CD8-positive, alpha-beta memory T cell (primary cell): Measurements from ENCODE around the gene AKTIP. TPM values are rescaled to one million over a fixed set of nuclear protein-coding genes. Genes with fewer than 3 reads are reported as not detected.

Experiments
- CTCF ChIA-PET: fragments of 350-600 bp; sonication (Branson Sonifier 250); formaldehyde crosslinking; loops from one replicate; lab custom pipeline; 2021; ENCODE audit warnings: antibody characterized with exemption; lab: Charles Lee
- POLR2A ChIA-PET: fragments of 350-600 bp; sonication (Branson Sonifier 250); formaldehyde crosslinking; loops from one replicate; lab custom pipeline; 2021; ENCODE audit warnings: antibody characterized with exemption; lab: Charles Lee
- DNase-seq, 5 donors: peaks; one replicate each; pipeline versions ENCODE4 v3.0.0 to v3.0.0-alpha.2; 2020 to 2022; ENCODE audit warnings: mixed read lengths in 1 of 5
- H3K27ac ChIP-seq: one replicate; pipeline ENCODE4 v1.7.0; 2013; ENCODE audit warnings: low read depth, mild to moderate bottlenecking, low read length, moderate library complexity
- H3K27me3 ChIP-seq: 2 replicates; pipeline ENCODE4 v1.7.0; 2013; ENCODE audit warnings: low read length, mild to moderate bottlenecking; ENCODE audit not compliant: insufficient read depth, poor library complexity, severe bottlenecking
- H3K36me3 ChIP-seq: 2 replicates; pipeline ENCODE4 v1.7.0; 2013; ENCODE audit warnings: mild to moderate bottlenecking, low read length, moderate library complexity; ENCODE audit not compliant: insufficient read depth
- H3K4me1 ChIP-seq: 2 replicates; pipeline ENCODE4 v1.7.0; 2013; ENCODE audit warnings: mild to moderate bottlenecking, low read length, moderate library complexity; ENCODE audit not compliant: insufficient read depth
- H3K4me3 ChIP-seq: 2 replicates; pipeline ENCODE4 v1.7.0; 2013; ENCODE audit warnings: mild to moderate bottlenecking, low read length
- H3K9me3 ChIP-seq: 2 replicates; pipeline ENCODE4 v1.7.0; 2013; ENCODE audit warnings: mild to moderate bottlenecking, low read length
- H3K27ac Mint-ChIP-seq, 8 donors: one replicate each; pipeline ENCODE4 v1.8.0; 2020 to 2021; ENCODE audit warnings: mixed read lengths in 8 of 8, mild to moderate bottlenecking in 6 of 8, inconsistent platforms in 3 of 8, moderate library complexity in 3 of 8
- H3K27me3 Mint-ChIP-seq, 2 donors: one replicate each; pipeline ENCODE4 v1.8.0; 2020 to 2021; ENCODE audit warnings: mixed read lengths in 2 of 2, mild to moderate bottlenecking in 1 of 2, moderate library complexity in 1 of 2
- H3K36me3 Mint-ChIP-seq, 3 donors: one replicate each; pipeline ENCODE4 v1.8.0; 2020 to 2021; ENCODE audit warnings: mixed read lengths in 3 of 3, inconsistent platforms in 1 of 3, mild to moderate bottlenecking in 1 of 3
- H3K4me1 Mint-ChIP-seq, 3 donors: one replicate each; pipeline ENCODE4 v1.8.0; 2020 to 2021; ENCODE audit warnings: mixed read lengths in 3 of 3, inconsistent platforms in 1 of 3, mild to moderate bottlenecking in 1 of 3
- H3K4me3 Mint-ChIP-seq, 7 donors: one replicate each; pipeline ENCODE4 v1.8.0; 2020 to 2021; ENCODE audit warnings: mixed read lengths in 7 of 7, mild to moderate bottlenecking in 6 of 7, moderate library complexity in 4 of 7, inconsistent platforms in 2 of 7
- H3K9me3 Mint-ChIP-seq, 5 donors: one replicate each; pipeline ENCODE4 v1.8.0; 2020 to 2022; ENCODE audit warnings: mixed read lengths in 5 of 5, mild to moderate bottlenecking in 3 of 5, moderate library complexity in 2 of 5, inconsistent platforms in 1 of 5
- polyA plus RNA-seq: library from polyadenylated mRNA; unstranded; fragments of 300-500 nt; fragmentation: Illumina TruSeq; gene quantifications from one replicate; pipeline ENCODE4 v1.2.3, GENCODE V29; 2021
- total RNA-seq, 2 experiments: library from RNA; stranded (reverse); gene quantifications; one replicate each; pipeline ENCODE4 v1.2.3, GENCODE V29; 2021

Gene AKTIP
- total and polyA plus RNA-seq, 3 experiments from 2014 or later = 30.0 to 55.6 (median 31.5) TPM

DNA sequence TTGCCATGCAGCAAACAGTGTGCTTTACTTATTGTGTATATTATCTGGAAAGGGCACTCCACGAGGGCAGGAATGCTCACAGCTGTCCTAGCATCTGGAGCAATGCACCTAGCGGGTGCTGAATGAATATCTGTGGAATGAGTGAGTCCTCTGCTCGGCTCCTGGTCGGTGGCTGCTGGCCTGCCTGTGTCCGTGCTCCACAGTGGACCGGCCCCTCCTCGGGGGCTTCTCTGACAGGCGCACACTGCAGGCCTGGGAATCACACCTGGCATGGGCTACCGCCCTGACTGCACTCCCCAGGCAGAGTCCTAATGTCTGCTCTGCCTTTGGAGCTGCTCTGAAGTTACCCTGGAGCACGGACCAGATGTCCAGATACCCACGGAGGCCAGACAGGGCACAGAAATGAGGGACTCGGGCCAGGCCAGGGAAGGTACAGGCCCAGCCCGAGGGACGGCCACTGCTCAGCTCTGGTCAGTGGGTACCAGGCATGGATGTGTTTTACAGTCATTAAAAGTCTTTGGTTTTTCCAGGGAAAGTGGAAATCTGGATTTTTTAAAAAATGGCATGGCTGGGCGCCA lies 21.1 kb upstream of the AKTIP start:
- H3K4me3 ChIP-seq = no peak overlapping the region
- Mint-ChIP-seq H3K36me3 (peaks cover 0 to 1% (median 0%) of the 10 kb centered on the region in 3 donors), H3K4me1 (peaks cover 12 to 23% (median 16%) of the 10 kb centered on the region in 3 donors), H3K4me3 (no peak overlapping the region), H3K9me3 (no peaks in the 10 kb centered on the region), H3K27me3 (peaks cover 0 to 1% of the 10 kb centered on the region in 2 donors), H3K27ac (no peak overlapping the region)
- ChIA-PET POLR2A (no interaction called here), CTCF (no interaction called here)
- no peak for DNase-seq
- H3K36me3 ChIP-seq = no peaks in the 10 kb centered on the region
- no peaks in the 10 kb centered on the region for H3K27me3 ChIP-seq
- peaks cover 11% of the 10 kb centered on the region for H3K4me1 ChIP-seq
- H3K27ac ChIP-seq = no peak overlapping the region
- H3K9me3 ChIP-seq = no peaks in the 10 kb centered on the region

DNA sequence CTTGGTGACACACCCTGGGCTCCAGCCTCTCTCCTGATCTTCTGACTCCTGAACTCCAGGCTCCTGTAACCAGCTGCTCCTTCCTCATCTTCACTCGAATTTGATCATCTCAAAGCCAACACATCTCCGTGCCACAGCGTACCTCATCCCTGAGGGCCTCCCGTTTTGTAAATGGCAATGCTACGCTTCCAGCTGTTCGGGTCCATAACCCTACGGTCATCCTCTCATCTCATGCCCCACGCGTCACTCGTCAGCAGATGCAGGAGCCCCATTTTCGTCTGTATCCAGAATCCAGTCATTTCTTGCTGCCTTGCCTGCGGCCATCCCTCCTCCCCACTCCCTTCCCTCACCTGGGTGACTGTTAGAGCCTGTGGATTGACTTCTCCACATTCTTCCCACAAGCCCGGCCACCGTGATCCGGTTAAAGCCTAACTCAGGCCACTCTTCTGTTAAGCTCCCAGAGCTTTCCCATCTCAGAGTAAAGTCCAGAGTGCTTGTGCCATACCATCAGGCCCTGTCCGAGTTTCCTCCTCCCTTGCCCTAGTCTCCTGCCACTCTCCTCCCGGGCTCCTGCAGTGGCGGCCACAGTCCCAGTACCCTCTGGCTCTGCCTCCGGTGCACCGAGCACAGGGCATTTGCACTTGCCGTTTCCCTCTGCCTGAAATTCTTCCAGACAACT lies 20.3 kb upstream of the AKTIP start:
- no peak overlapping the region for H3K4me3 ChIP-seq
- H3K27ac Mint-ChIP-seq = peak overlapping the region in 2 of 8 donors; percentile 35 to 41
- no peak for DNase-seq
- H3K4me1 Mint-ChIP-seq = peaks cover 20 to 31% (median 24%) of the 10 kb centered on the region in 3 donors
- peaks cover 17% of the 10 kb centered on the region for H3K4me1 ChIP-seq
- H3K9me3 ChIP-seq = no peaks in the 10 kb centered on the region
- H3K27me3 Mint-ChIP-seq = peaks cover 0 to 3% of the 10 kb centered on the region in 2 donors
- peaks cover 0 to 2% (median 0%) of the 10 kb centered on the region in 5 donors for H3K9me3 Mint-ChIP-seq
- H3K36me3 ChIP-seq = no peaks in the 10 kb centered on the region
- H3K4me3 Mint-ChIP-seq = no peak overlapping the region
- ChIA-PET POLR2A (no interaction called here), CTCF (no interaction called here)
- H3K27me3 ChIP-seq = no peaks in the 10 kb centered on the region
- H3K27ac ChIP-seq = no peak overlapping the region
- H3K36me3 Mint-ChIP-seq = peaks cover 0 to 1% (median 0%) of the 10 kb centered on the region in 3 donors

DNA sequence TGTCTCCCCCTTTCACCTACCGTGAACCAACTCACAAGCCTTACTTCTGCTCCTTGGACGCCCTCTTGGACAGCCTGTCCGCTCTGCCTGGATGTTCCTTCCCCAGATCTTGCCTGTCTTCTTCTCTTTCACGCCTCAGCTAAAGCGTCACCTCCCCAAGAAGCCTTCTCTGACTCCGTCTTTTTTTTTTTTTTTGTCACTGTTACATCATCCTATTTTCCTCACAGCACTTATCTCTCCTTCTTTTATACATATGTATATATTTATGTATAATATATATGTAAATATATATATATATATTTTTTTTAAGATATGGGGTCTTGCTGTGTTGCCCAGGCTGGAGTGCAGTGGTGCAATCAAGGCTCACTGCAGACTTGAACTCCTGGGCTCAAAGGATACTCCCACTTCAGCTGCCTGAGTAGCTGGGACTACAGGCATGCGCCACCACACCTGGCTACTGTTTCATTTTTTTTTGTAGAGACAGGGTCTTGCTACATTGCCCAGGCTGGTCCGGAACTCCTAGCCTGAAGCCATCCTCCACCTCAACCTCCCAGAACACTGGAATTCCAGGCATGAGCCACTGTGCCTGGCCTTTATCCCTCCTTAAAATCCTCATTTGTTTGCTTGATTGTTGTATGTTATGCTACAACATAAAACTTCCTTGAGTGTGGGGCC lies 16.5 kb upstream of the AKTIP start:
- peak overlapping the region; percentile 76 for H3K4me3 ChIP-seq
- H3K4me3 Mint-ChIP-seq = peak overlapping the region; percentile 82 to 93 (median 85)
- H3K27ac Mint-ChIP-seq = peak overlapping the region; percentile 84 to 99 (median 96)
- peaks cover 53 to 61% (median 53%) of the 10 kb centered on the region in 3 donors for H3K4me1 Mint-ChIP-seq
- peaks cover 0 to 3% of the 10 kb centered on the region in 2 donors for H3K27me3 Mint-ChIP-seq
- DNase-seq = no peak
- H3K36me3 Mint-ChIP-seq = peaks cover 0 to 4% (median 0%) of the 10 kb centered on the region in 3 donors
- H3K4me1 ChIP-seq = peaks cover 43% of the 10 kb centered on the region
- POLR2A ChIA-PET = interaction anchor here (0.7 to 1.4 kb wide), 6 partner anchors 16 to 86 kb away, joined by 3 to 7 read pairs (median 4); partner anchors contain the start of genes AKTIP and RBL2
- H3K27ac ChIP-seq = peak overlapping the region; percentile 62
- H3K27me3 ChIP-seq = no peaks in the 10 kb centered on the region
- H3K9me3 Mint-ChIP-seq = peaks cover 0 to 2% (median 0%) of the 10 kb centered on the region in 5 donors
- no peaks in the 10 kb centered on the region for H3K9me3 ChIP-seq
- H3K36me3 ChIP-seq = no peaks in the 10 kb centered on the region
- CTCF ChIA-PET = interaction anchor here (1.0 to 1.3 kb wide), 2 partner anchors 18 to 146 kb away, joined by 3 to 4 read pairs; no protein-coding TSS in a partner anchor

DNA sequence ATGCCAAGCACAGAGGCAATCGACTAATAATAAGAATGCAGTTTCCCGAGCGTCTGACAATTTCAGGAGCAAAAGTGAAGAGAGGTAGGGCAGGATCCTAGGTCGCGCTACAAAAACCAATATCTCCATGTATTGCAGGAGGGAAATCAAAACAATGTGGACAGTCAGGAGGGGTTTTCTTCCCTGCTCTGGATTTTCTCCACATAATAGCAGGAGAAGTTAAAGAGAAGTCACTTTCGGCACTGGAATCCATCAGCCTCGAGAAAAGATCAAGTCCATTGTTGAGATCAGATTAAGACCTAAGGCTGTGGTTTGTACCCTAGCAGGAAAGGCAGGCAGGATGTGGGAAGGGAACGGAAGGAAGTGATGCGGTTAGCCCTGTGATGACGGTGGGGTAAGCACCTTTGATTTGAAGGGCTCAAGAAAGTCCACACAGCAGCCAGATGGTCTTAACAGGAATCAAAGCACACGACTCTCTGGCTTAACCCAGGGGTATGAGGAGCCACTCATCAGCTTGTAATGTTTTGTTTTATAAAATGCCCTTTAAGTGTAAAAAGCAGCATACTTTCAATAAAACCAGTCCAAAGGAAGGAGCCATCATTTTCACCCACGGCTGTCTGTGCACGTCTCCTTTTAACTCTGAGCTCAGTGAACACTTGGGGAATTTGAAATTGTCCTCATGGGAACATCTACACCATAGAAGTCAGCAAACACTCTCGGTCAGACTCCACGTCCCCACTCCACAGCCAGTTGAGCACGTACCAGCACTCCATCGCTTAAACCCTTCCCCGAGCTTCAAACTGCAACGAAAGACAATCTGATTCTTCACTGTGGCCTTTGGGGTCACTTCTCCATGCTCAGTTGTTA lies 15.8 kb upstream of the AKTIP start:
- peak; percentile 60 to 88 (median 83) for DNase-seq
- H3K27ac ChIP-seq = peak overlapping the region; percentile 62
- Mint-ChIP-seq H3K36me3 (peaks cover 0 to 4% (median 0%) of the 10 kb centered on the region in 3 donors), H3K27ac (peak overlapping the region; percentile 84 to 99 (median 96)), H3K4me3 (peak overlapping the region; percentile 82 to 93 (median 85)), H3K9me3 (peaks cover 0 to 2% (median 0%) of the 10 kb centered on the region in 5 donors), H3K27me3 (peaks cover 0 to 2% of the 10 kb centered on the region in 2 donors), H3K4me1 (peaks cover 59 to 68% (median 61%) of the 10 kb centered on the region in 3 donors)
- ChIA-PET POLR2A (interaction anchor here (0.7 to 1.4 kb wide), 6 partner anchors 15 to 85 kb away, joined by 3 to 7 read pairs (median 4); partner anchors contain the start of genes AKTIP and RBL2), CTCF (interaction anchor here (0.7 to 1.3 kb wide), 4 partner anchors 15 to 145 kb away, joined by 3 to 6 read pairs (median 4); no protein-coding TSS in a partner anchor)
- no peaks in the 10 kb centered on the region for H3K36me3 ChIP-seq
- peak overlapping the region; percentile 76 for H3K4me3 ChIP-seq
- no peaks in the 10 kb centered on the region for H3K9me3 ChIP-seq
- no peaks in the 10 kb centered on the region for H3K27me3 ChIP-seq
- H3K4me1 ChIP-seq = peaks cover 43% of the 10 kb centered on the region

DNA sequence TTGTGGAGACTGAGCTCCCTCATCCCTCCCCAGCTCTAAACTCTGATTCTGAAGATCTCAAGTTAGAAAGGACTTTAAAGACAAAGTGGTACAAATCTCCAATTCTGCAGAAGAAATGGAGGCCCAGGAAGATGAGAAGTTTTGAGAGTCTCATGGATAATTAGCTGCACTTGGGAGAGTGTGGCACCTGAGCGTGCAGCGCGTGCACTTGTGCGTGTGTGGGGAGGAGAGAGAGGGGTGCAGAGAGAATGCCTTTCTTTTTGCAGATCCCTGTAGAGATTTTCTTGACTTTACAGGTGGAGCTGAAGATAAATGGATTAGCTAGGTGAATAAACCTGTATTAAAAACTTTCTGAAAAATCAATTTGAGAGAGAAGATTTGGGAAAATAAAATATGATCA lies 14.8 kb upstream of the AKTIP start:
- Mint-ChIP-seq H3K27ac (peak overlapping the region in 6 of 8 donors; percentile 62 to 97 (median 94)), H3K9me3 (peaks cover 0 to 2% (median 0%) of the 10 kb centered on the region in 5 donors), H3K27me3 (peaks cover 0 to 2% of the 10 kb centered on the region in 2 donors), H3K36me3 (peaks cover 0 to 4% (median 0%) of the 10 kb centered on the region in 3 donors), H3K4me3 (peak overlapping the region; percentile 82 to 93 (median 85)), H3K4me1 (peaks cover 69 to 77% (median 70%) of the 10 kb centered on the region in 3 donors)
- Histone ChIP-seq H3K27me3 (no peaks in the 10 kb centered on the region), H3K4me3 (peak overlapping the region; percentile 76), H3K27ac (no peak overlapping the region), H3K9me3 (no peaks in the 10 kb centered on the region), H3K36me3 (no peaks in the 10 kb centered on the region), H3K4me1 (peaks cover 43% of the 10 kb centered on the region)
- ChIA-PET POLR2A (no interaction called here), CTCF (interaction anchor here (0.7 to 1.6 kb wide), 3 partner anchors 14 to 32 kb away, joined by 3 to 6 read pairs (median 4); no protein-coding TSS in a partner anchor)
- no peak for DNase-seq

- H3K27me3 ChIP-seq = no peaks in the 10 kb centered on the region
- ChIA-PET CTCF (interaction anchor here (0.6 to 1.2 kb wide), 3 partner anchors 30 to 143 kb away, joined by 3 to 4 read pairs (median 3); no protein-coding TSS in a partner anchor), POLR2A (no interaction called here)
- peaks cover 47% of the 10 kb centered on the region for H3K4me1 ChIP-seq
- H3K36me3 Mint-ChIP-seq = peaks cover 0 to 4% (median 0%) of the 10 kb centered on the region in 3 donors
- no peak overlapping the region for H3K4me3 ChIP-seq
- H3K4me3 Mint-ChIP-seq = peak overlapping the region in 3 of 7 donors; percentile 22 to 60 (median 39)
- no peak for DNase-seq
- no peaks in the 10 kb centered on the region for H3K9me3 ChIP-seq
- H3K27ac ChIP-seq = no peak overlapping the region
- H3K27me3 Mint-ChIP-seq = peaks cover 0 to 3% of the 10 kb centered on the region in 2 donors
- H3K36me3 ChIP-seq = no peaks in the 10 kb centered on the region
- peaks cover 83 to 92% (median 90%) of the 10 kb centered on the region in 3 donors for H3K4me1 Mint-ChIP-seq
- H3K27ac Mint-ChIP-seq = peak overlapping the region in 1 of 8 donors; percentile 46
- H3K9me3 Mint-ChIP-seq = peaks cover 0 to 2% (median 0%) of the 10 kb centered on the region in 5 donors
These were observed 12.8 kb upstream of the AKTIP start for GRCh38 chr16:53515811-53516210.

GRCh38 chr16:53515259-53515658 lies 12.2 kb upstream of the AKTIP start:
- no peak for DNase-seq
- H3K27ac Mint-ChIP-seq = peak overlapping the region in 2 of 8 donors; percentile 20 to 40
- H3K9me3 Mint-ChIP-seq = peaks cover 0 to 2% (median 0%) of the 10 kb centered on the region in 5 donors
- peaks cover 52% of the 10 kb centered on the region for H3K4me1 ChIP-seq
- no peaks in the 10 kb centered on the region for H3K9me3 ChIP-seq
- no peak overlapping the region for H3K4me3 ChIP-seq
- H3K27me3 Mint-ChIP-seq = peaks cover 0 to 3% of the 10 kb centered on the region in 2 donors
- H3K36me3 Mint-ChIP-seq = peaks cover 0 to 4% (median 0%) of the 10 kb centered on the region in 3 donors
- no peaks in the 10 kb centered on the region for H3K36me3 ChIP-seq
- peaks cover 85 to 96% (median 94%) of the 10 kb centered on the region in 3 donors for H3K4me1 Mint-ChIP-seq
- H3K27ac ChIP-seq = no peak overlapping the region
- no peaks in the 10 kb centered on the region for H3K27me3 ChIP-seq
- H3K4me3 Mint-ChIP-seq = peak overlapping the region in 1 of 7 donors; percentile 60
- ChIA-PET CTCF (interaction anchor here (1.0 to 1.2 kb wide), 2 partner anchors 35 to 142 kb away, joined by 3 to 4 read pairs; no protein-coding TSS in a partner anchor), POLR2A (no interaction called here)
